Psoas muscle (tissue), 8 donors: Measurements from ENCODE around the gene TNNT1. TPM values are rescaled to one million over a fixed set of nuclear protein-coding genes. Genes with fewer than 3 reads are reported as not detected.

Experiments
- ATAC-seq, 4 donors: fragments of 200-7000 bp; cut with Tn5 transposase; one replicate each; pipeline ENCODE4 v1.9.1; 2020; ENCODE audit warnings: moderate library complexity in 3 of 4, mild to moderate bottlenecking in 2 of 4
- DNase-seq, 2 donors: peaks; one replicate each; pipeline ENCODE4 v3.0.0-alpha.2; 2020
- H3K27ac ChIP-seq: fragments of 200-600 bp; one replicate; pipeline ENCODE4 v1.8.0; 2022
- H3K27me3 ChIP-seq, 3 donors: fragments of 200-600 bp in 1 of 3; one replicate each; pipeline versions ENCODE4 v1.6.1 to v1.8.0; 2013 to 2022; ENCODE audit warnings: low read length in 2 of 3, mild to moderate bottlenecking in 2 of 3, moderate library complexity in 1 of 3; ENCODE audit not compliant: insufficient read depth in 3 of 3
- H3K36me3 ChIP-seq, 2 donors: fragments of 200-600 bp in 1 of 2; one replicate each; pipeline versions ENCODE4 v1.6.1 to v1.8.0; 2013 to 2022; ENCODE audit warnings: low read depth in 1 of 2, mild to moderate bottlenecking in 1 of 2, moderate library complexity in 1 of 2; ENCODE audit not compliant: insufficient read depth in 1 of 2
- H3K4me1 ChIP-seq: fragments of 200-600 bp; one replicate; pipeline ENCODE4 v1.8.0; 2022
- H3K4me3 ChIP-seq: fragments of 200-600 bp; one replicate; pipeline ENCODE4 v1.8.0; 2022; ENCODE audit warnings: mild to moderate bottlenecking
- H3K9me3 ChIP-seq: fragments of 200-600 bp; one replicate; pipeline ENCODE4 v1.8.0; 2022
- CTCF ChIP-seq: fragments of 200-600 bp; IDR thresholded peaks from one replicate; pipeline ENCODE4 v1.8.0; 2022; ENCODE audit warnings: antibody characterized with exemption
- WGBS, 3 donors: extraction: QIAGEN DNeasy Blood & Tissue Kit; methylation state at CpG; one replicate each; pipeline versions ENCODE4 v1.1.6 to v1.1.7; 2013; 5-methylcytosine and 5-hydroxymethylcytosine counted together
- intact Hi-C, 2 donors: fragments of 100-400 bp; cut with DNase I; formaldehyde crosslinking; loops; one replicate each; pipeline versions ENCODE4 v1.11.0 to v1.14.2; 2022
- polyA plus RNA-seq, 3 donors: library from polyadenylated mRNA; stranded (reverse); fragments of 200-250 nt; gene quantifications; one replicate each; pipeline ENCODE4 v1.2.3, GENCODE V29; 2013
- total RNA-seq, 4 donors: library from RNA; stranded (reverse); fragmentation: NEBNext Ultra II Directional in 2 of 4; extraction: Animal tissue kit (Norgen Biotek cat#: 25700) in 2 of 4; gene quantifications; one replicate each; pipeline versions ENCODE4 v1.2.1 to v1.2.4, GENCODE V29; 2021 to 2023
- donor health status: healthy with polysubstance abuse.
- donor health status: DM: no; HTN: no; CAD: no; lungs with moderate emphysema.
- donor health status: Bipolar disorder and iron deficiency.
- donor health status: healthy.
- donor health status: DM: yes; HTN: yes; CAD: no.
- donor health status: DM: no; HTN: no; CAD: no.
- donor health status: DM: no; HTN: no; CAD: no.
- donor health status: DM: yes; HTN: yes; CAD: no.

The TNNT1 gene
- total and polyA plus RNA-seq, 7 donors, result 4,522 to 12,694 (median 9,346) TPM

- Histone ChIP-seq H3K36me3 (no peaks in the 10 kb centered on the region), H3K27ac (no peak overlapping the region), H3K27me3 (peaks cover 0 to 15% (median 2%) of the 10 kb centered on the region in 3 donors), H3K4me1 (no peaks in the 10 kb centered on the region), H3K4me3 (no peak overlapping the region), H3K9me3 (no peaks in the 10 kb centered on the region)
- DNase-seq (no peak), ATAC-seq (no peak)
- no peak for TF ChIP-seq CTCF
- intact Hi-C loops, result no loop called here
- WGBS, 3 donors, result 71 to 80% (median 72%) methylated on average over 12 of the region's 12 CpGs
Measured at GRCh38 chr19:55193481-55193880, 44.5 kb upstream of the TNNT1 start.

- peak; percentile 63 to 71 for DNase-seq
- intact Hi-C loops, result no loop called here
- no peak for TF ChIP-seq CTCF
Measured at GRCh38 chr19:55189403-55189835, 40.4 kb upstream of the TNNT1 start.

GRCh38 chr19:55188625-55189024 lies 39.6 kb upstream of the TNNT1 start:
- H3K4me1 ChIP-seq, result no peaks in the 10 kb centered on the region
- H3K36me3 ChIP-seq, result no peaks in the 10 kb centered on the region
- no peak overlapping the region for H3K4me3 ChIP-seq
- H3K9me3 ChIP-seq, result no peaks in the 10 kb centered on the region
- intact Hi-C loops, result no loop called here
- ATAC-seq (no peak), DNase-seq (no peak)
- TF ChIP-seq CTCF, result no peak
- WGBS, 3 donors, result 57 to 65% (median 59%) methylated on average over 8 of the region's 8 CpGs
- H3K27me3 ChIP-seq, result peaks cover 0 to 28% (median 5%) of the 10 kb centered on the region in 3 donors
- H3K27ac ChIP-seq, result no peak overlapping the region

More at GRCh38 chr19:55189403-55189835, 40.4 kb upstream of the TNNT1 start:
- Histone ChIP-seq H3K4me1 (no peaks in the 10 kb centered on the region), H3K36me3 (no peaks in the 10 kb centered on the region), H3K9me3 (no peaks in the 10 kb centered on the region), H3K27ac (no peak overlapping the region), H3K27me3 (peaks cover 0 to 28% (median 5%) of the 10 kb centered on the region in 3 donors), H3K4me3 (no peak overlapping the region)
- peak in 3 of 4 donors; percentile 55 to 65 (median 61) for ATAC-seq
- 51 to 58% (median 56%) methylated on average over 15 of the region's 15 CpGs for WGBS, 3 donors

- ATAC-seq, result no peak
- no peaks in the 10 kb centered on the region for H3K4me1 ChIP-seq
- WGBS, 3 donors, result 71 to 75% (median 72%) methylated on average over 11 to 12 of the region's 12 CpGs
- no peak overlapping the region for H3K4me3 ChIP-seq
- TF ChIP-seq CTCF, result no peak
- no peaks in the 10 kb centered on the region for H3K36me3 ChIP-seq
- H3K27ac ChIP-seq, result no peak overlapping the region
- H3K27me3 ChIP-seq, result peaks cover 0 to 37% (median 2%) of the 10 kb centered on the region in 3 donors
- intact Hi-C loops, result no loop called here
- DNase-seq, result no peak
- no peaks in the 10 kb centered on the region for H3K9me3 ChIP-seq
Measured at GRCh38 chr19:55186080-55186479, 37.1 kb upstream of the TNNT1 start.

- no peaks in the 10 kb centered on the region for H3K36me3 ChIP-seq
- peaks cover 0 to 81% (median 21%) of the 10 kb centered on the region in 3 donors for H3K27me3 ChIP-seq
- peaks cover 7% of the 10 kb centered on the region for H3K4me1 ChIP-seq
- DNase-seq (no peak), ATAC-seq (no peak)
- H3K27ac ChIP-seq, result no peak overlapping the region
- WGBS, 3 donors, result 68 to 70% (median 69%) methylated on average over 20 of the region's 20 CpGs
- intact Hi-C loops, result no loop called here
- no peak for TF ChIP-seq CTCF
- no peaks in the 10 kb centered on the region for H3K9me3 ChIP-seq
- no peak overlapping the region for H3K4me3 ChIP-seq
Measured at GRCh38 chr19:55181740-55182139, 32.7 kb upstream of the TNNT1 start.
